Calu3 (cell line): Measurements from ENCODE around the gene ARSJ. TPM values are rescaled to one million over a fixed set of nuclear protein-coding genes. Genes with fewer than 3 reads are reported as not detected.
A peak's percentile ranks its signal among the peaks of the same experiment; 100 is the strongest.

Experiments used
- BruUV-seq: library from RNA; stranded (reverse); fragments of 400-500 nt; replicated peaks from 2 replicates; lab custom pipeline; 2021; lab: Mats Ljungman, UMichigan
- CTCF ChIA-PET: fragments of 300-600 bp; sonication (Branson Sonifier 250); formaldehyde crosslinking; loops from one replicate; lab custom pipeline; 2022; ENCODE audit warnings: antibody characterized with exemption; lab: Charles Lee
- DNase-seq: peaks from one replicate; pipeline ENCODE4 v3.0.0; 2022
- H3K27ac Mint-ChIP-seq: one replicate; pipeline ENCODE4 v1.8.0; 2022; ENCODE audit warnings: mixed read lengths; ENCODE audit not compliant: unreplicated experiment
- H3K27me3 Mint-ChIP-seq: one replicate; pipeline ENCODE4 v1.8.0; 2022; ENCODE audit warnings: mixed read lengths; ENCODE audit not compliant: unreplicated experiment
- H3K36me3 Mint-ChIP-seq: one replicate; pipeline ENCODE4 v1.8.0; 2022; ENCODE audit warnings: mild to moderate bottlenecking, moderate library complexity, mixed read lengths; ENCODE audit not compliant: insufficient read depth, unreplicated experiment
- H3K4me1 Mint-ChIP-seq: one replicate; pipeline ENCODE4 v1.8.0; 2022; ENCODE audit warnings: mild to moderate bottlenecking, low read depth, mixed read lengths; ENCODE audit not compliant: unreplicated experiment
- H3K4me3 Mint-ChIP-seq: one replicate; pipeline ENCODE4 v1.8.0; 2022; ENCODE audit warnings: mild to moderate bottlenecking, low read depth, moderate library complexity, mixed read lengths; ENCODE audit not compliant: unreplicated experiment
- H3K9me3 Mint-ChIP-seq: one replicate; pipeline ENCODE4 v1.8.0; 2022; ENCODE audit warnings: low read depth, mixed read lengths; ENCODE audit not compliant: unreplicated experiment
- intact Hi-C: fragments of 100-400 bp; cut with micrococcal nuclease; formaldehyde crosslinking; loops from one replicate; pipeline ENCODE4 v1.10.0; 2022; ENCODE audit not compliant: unreplicated experiment
- total RNA-seq: library from RNA; stranded (reverse); gene quantifications from 2 replicates; pipeline ENCODE4 v1.2.3, GENCODE V29; 2022
- TF ChIP-seq, protein P1 (sequence below): fragments of 200-600 bp; IDR thresholded peaks from one replicate; pipeline ENCODE4 v1.8.0; 2022; ENCODE audit warnings: antibody characterized with exemption; ENCODE audit not compliant: unreplicated experiment

ARSJ gene
- total RNA-seq, 1 experiment from 2014 or later, result 12.5 TPM

DNA sequence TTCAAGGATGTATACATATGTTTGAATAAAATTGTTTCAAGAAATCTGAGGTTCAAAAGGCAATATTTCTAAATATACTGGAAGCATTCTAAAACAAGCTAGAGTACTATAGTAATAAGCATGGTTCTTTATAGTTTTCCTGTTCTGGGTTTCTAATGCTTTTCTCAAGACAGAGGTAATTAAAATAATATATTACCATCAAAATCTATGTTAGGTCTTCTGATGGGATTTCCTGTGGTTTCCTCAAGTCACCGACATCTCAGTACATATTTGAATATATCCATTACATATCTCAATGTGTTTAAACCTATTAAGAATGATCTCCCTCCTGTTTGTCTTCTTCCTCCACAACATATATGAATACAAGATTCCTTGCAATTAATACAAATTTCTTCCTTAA, 25.6 kb downstream of the ARSJ start:
- TF ChIP-seq, protein P1, sequence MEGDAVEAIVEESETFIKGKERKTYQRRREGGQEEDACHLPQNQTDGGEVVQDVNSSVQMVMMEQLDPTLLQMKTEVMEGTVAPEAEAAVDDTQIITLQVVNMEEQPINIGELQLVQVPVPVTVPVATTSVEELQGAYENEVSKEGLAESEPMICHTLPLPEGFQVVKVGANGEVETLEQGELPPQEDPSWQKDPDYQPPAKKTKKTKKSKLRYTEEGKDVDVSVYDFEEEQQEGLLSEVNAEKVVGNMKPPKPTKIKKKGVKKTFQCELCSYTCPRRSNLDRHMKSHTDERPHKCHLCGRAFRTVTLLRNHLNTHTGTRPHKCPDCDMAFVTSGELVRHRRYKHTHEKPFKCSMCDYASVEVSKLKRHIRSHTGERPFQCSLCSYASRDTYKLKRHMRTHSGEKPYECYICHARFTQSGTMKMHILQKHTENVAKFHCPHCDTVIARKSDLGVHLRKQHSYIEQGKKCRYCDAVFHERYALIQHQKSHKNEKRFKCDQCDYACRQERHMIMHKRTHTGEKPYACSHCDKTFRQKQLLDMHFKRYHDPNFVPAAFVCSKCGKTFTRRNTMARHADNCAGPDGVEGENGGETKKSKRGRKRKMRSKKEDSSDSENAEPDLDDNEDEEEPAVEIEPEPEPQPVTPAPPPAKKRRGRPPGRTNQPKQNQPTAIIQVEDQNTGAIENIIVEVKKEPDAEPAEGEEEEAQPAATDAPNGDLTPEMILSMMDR, result no peak
- no peak for DNase-seq
- Mint-ChIP-seq H3K4me1 (peaks cover 44% of the 10 kb centered on the region), H3K27me3 (no peaks in the 10 kb centered on the region), H3K4me3 (no peak overlapping the region), H3K9me3 (no peaks in the 10 kb centered on the region), H3K36me3 (peaks cover 4% of the 10 kb centered on the region), H3K27ac (no peak overlapping the region)
- BruUV-seq, result no TSS peak
- CTCF ChIA-PET, result no interaction called here
- intact Hi-C loops, result loop anchor here (5.0 kb wide), 1 partner anchor 423 kb away; no protein-coding TSS in a partner anchor

DNA sequence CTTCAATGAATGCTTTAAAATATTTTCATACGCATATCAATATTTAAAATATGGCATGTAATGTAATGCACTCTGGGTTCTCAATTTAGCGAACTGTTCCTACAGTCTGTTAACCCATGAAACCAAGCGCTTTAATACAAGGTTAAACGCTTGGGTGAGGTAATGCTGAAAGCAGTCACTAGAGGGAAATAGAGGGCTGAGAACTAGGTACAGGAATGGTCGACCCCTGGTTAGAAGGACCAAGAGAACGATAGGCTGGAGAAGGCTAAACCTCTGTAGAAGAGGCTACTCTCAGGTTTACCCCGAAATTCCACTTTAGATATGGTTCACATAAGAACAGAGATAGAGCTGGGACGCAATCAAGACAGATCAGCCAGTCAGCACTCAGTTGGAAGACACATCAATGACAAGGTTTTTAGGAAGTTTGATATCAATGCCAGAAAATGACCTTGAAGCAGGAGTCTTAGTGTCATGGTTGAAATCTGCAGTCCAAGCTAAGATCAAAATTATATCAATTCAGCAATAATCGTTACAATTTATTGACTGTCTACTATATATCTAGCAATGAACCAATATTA, 26.9 kb downstream of the ARSJ start:
- H3K9me3 Mint-ChIP-seq, result no peaks in the 10 kb centered on the region
- no peak overlapping the region for H3K27ac Mint-ChIP-seq
- peak; percentile 48 for DNase-seq
- TF ChIP-seq, protein P1, result peak; percentile 73
- BruUV-seq, result no TSS peak
- intact Hi-C loops, result loop anchor here (1.0 to 5.0 kb wide), 2 partner anchors 119 to 425 kb away; no protein-coding TSS in a partner anchor
- peaks cover 32% of the 10 kb centered on the region for H3K4me1 Mint-ChIP-seq
- H3K27me3 Mint-ChIP-seq, result no peaks in the 10 kb centered on the region
- no peak overlapping the region for H3K4me3 Mint-ChIP-seq
- H3K36me3 Mint-ChIP-seq, result no peaks in the 10 kb centered on the region
- CTCF ChIA-PET, result interaction anchor here (1.3 kb wide), 1 partner anchor 118 kb away, joined by 8 read pairs; no protein-coding TSS in a partner anchor

DNA sequence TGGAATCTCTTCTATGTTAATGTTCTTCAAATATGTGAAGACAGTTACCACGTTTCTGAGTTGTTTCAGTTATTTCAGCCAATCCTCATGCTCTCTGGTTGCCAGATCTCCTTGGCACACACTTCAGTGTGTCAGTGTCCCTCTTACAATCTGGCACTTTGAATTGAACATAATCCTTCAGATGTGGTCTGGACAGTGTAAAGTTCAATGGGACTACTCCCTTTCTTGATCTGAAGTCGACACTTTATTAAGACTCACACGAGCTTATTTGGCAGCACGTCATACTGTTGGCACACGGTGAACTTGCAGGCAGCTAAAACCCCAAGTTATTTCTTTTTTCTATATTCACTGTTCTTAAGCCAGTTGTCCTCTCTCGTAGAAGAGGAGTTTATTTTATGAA, 28.2 kb downstream of the ARSJ start:
- Mint-ChIP-seq H3K4me1 (peaks cover 22% of the 10 kb centered on the region), H3K27ac (no peak overlapping the region), H3K4me3 (no peak overlapping the region), H3K9me3 (no peaks in the 10 kb centered on the region), H3K36me3 (no peaks in the 10 kb centered on the region), H3K27me3 (no peaks in the 10 kb centered on the region)
- no peak for DNase-seq
- intact Hi-C loops, result loop anchor here (5.0 kb wide), 1 partner anchor 426 kb away; no protein-coding TSS in a partner anchor
- no TSS peak for BruUV-seq
- TF ChIP-seq, protein P1, result no peak
- CTCF ChIA-PET, result interaction anchor here (1.0 kb wide), 1 partner anchor 120 kb away, joined by 3 read pairs; no protein-coding TSS in a partner anchor

DNA sequence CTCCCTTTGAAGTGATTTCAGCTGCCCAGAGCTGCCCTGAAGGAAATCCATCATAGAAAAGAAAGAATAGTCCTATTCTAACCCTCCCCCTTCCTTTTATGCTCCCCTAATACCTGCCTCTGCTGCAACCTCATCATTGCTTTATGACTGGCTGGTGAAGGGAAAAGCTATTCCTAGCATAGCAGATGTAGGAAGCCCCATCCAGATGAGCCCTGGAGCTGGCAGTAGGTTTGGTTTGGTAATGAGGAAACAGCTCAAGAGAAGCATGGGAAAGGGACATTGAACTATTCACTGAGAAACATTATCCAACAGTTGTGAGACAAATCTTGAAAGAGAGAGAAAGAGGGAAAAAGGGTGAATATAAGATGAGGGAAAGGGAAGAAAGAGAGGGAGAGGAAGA, 29.2 kb downstream of the ARSJ start:
- BruUV-seq, result no TSS peak
- CTCF ChIA-PET, result no interaction called here
- Mint-ChIP-seq H3K36me3 (no peaks in the 10 kb centered on the region), H3K4me3 (no peak overlapping the region), H3K4me1 (peaks cover 17% of the 10 kb centered on the region), H3K27ac (peak overlapping the region; percentile 3), H3K9me3 (no peaks in the 10 kb centered on the region), H3K27me3 (no peaks in the 10 kb centered on the region)
- DNase-seq, result no peak
- TF ChIP-seq, protein P1, result no peak
- intact Hi-C loops, result loop anchor here (5.0 kb wide), 1 partner anchor 427 kb away; no protein-coding TSS in a partner anchor
